Testis (tissue), 2 donors: ENCODE data around the gene IQCH.

Source experiments
- CTCF ChIP-seq, 3 experiments: fragments of 450-650 bp in 2 of 3; fragments of 200-600 bp in 1 of 3; sonication (generic) in 1 of 3; IDR thresholded peaks; one replicate each; pipeline ENCODE4 v1.5.1; 2016 to 2019; ENCODE audit warnings: antibody characterized with exemption in 3 of 3, mild to moderate bottlenecking in 2 of 3, moderate library complexity in 1 of 3
- POLR2A ChIP-seq: fragments of 450-650 bp; IDR thresholded peaks from one replicate; pipeline ENCODE4 v1.6.1; 2017; ENCODE audit warnings: antibody characterized with exemption, mild to moderate bottlenecking, moderate library complexity

GRCh38 chr15:67274236-67274635 lies 19.6 kb downstream of the IQCH start:
- TF ChIP-seq CTCF (IDR thresholded peaks at IDR 0.05) = no peak
- no peak for TF ChIP-seq POLR2A
